ENCODE measurements around the gene SMIM21. TPM values are rescaled to one million over a fixed set of nuclear protein-coding genes. Genes with fewer than 3 reads are reported as not detected.
A peak's percentile ranks its signal among the peaks of the same experiment; 100 is the strongest.

SMIM21 gene
- not detected for polyA plus RNA-seq (ENCODE audit: insufficient read depth in 1 of 5, insufficient read length in 5 of 5, low replicate concordance in 1 of 5)
- long read RNA-seq, donor 1, result 0 reads
- long read RNA-seq, donor 2, result 0 reads
- long read RNA-seq, donor 3, result 0 reads
- long read RNA-seq, donor 4, result 0 reads
- long read RNA-seq, donor 5, result 0 reads
- long read RNA-seq, donor 6, result 0 reads
- long read RNA-seq, donor 7, result 0 reads
- long read RNA-seq, donor 8, result 0 reads

- no peak for DNase-seq
Measured at GRCh38 chr18:75427603-75428002, at the start of gene SMIM21. Gene SMIM21 (minus strand): TSS chr18:75427703. CDS start chr18:75427563, 140 bp downstream.

GRCh38 chr18:75475228-75475627 lies 47.7 kb upstream of the SMIM21 start:
- DNase-seq, result peak in 1 of 2 donors; percentile 26

GRCh38 chr18:75474332-75474731 lies 46.8 kb upstream of the SMIM21 start:
- no peak for DNase-seq

DNA sequence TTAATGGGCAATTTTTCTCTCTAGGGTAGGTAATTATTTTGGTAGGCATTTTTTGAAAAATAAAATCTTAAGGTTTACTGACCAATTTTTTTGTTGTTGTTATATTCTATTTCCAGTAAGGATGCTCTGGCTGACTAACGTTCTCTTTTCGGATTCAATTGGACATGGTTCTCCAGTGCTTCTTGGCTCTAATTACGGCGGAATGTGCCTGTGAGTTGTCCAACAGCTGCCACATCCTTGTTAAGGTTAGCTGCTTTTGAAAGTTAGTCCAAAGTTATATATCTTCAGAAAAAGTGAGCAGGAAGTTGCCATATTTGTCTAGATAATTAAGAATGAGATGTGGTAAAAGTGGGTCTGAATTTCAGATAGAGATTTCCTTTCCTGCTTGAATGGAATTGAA lies 45.8 kb upstream of the SMIM21 start:
- no peak for DNase-seq

- DNase-seq, result no peak
Measured at GRCh38 chr18:75472906-75473305, 45.4 kb upstream of the SMIM21 start.

DNA sequence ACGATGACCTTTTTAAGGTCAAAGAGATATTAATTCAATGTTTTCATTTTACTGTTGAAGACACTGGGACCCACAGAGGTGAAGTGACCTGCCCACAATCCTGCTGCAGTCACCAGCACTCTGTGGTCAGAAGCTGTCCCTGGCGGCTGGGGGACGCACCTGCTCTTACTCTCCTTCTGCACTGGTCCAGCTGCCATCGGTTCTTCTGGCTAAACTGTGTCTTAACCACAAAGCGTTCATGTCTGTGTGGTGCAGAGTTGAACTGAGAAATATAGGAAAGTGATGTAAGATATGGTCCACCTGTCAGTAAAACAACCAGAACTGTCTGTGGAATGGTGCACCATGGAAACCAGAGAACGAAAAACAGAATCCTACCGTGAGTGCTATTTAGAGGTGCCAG lies 44.9 kb upstream of the SMIM21 start:
- no peak for DNase-seq

DNA sequence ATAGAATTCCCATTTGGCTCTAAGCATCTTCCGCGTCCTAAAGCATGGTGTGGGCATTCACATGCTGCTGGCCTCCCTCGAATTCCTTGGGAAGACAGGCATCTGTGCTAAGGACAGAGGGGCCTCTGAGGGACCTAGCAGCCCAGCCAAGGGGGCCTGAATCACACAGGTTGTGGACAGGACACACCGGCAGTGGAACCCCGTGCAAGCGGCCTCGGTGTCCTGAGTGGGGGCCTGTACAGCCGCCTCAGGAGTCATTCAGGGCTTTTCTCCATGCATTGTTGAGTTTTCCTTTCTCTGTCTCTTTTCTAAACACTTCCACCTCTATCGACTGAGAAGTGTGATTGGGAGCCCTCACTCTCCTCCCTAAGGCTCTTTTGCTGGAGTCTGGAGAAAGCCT lies 44.3 kb upstream of the SMIM21 start:
- DNase-seq, result no peak

- no peak for DNase-seq
Measured at GRCh38 chr18:75467851-75468250, 40.3 kb upstream of the SMIM21 start.

DNA sequence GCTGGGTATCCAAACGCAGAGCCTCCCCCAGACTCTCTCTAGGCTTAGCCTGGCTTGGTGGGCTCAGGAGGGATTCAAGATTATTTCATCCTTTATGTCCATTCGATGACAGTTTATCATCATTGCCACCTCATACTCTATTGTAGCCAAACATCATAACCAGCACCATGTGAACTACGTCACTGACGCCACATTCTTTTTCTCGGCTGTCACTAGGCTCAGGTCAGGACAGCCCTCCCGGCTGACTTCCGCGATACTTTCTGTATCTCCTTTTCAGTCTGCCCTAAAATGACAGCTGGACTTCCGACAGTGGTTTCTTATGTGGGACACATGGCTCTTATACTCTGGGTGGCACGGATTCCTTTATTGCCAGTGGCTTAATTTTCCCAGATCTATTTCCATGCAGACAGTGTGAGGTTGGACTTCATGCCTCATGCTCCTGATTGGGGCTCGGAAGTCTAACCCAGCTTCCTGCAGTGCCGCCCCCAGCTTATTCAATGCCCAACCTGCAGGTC lies 39.8 kb upstream of the SMIM21 start:
- peak in 1 of 2 donors; percentile 47 for DNase-seq

GRCh38 chr18:75464356-75464755 lies 36.9 kb upstream of the SMIM21 start:
- no peak for DNase-seq

- no peak for DNase-seq
Measured at GRCh38 chr18:75462178-75462832, 34.8 kb upstream of the SMIM21 start.

GRCh38 chr18:75456199-75456631 lies 28.7 kb upstream of the SMIM21 start:
- DNase-seq, result peak; percentile 36 to 41

DNA sequence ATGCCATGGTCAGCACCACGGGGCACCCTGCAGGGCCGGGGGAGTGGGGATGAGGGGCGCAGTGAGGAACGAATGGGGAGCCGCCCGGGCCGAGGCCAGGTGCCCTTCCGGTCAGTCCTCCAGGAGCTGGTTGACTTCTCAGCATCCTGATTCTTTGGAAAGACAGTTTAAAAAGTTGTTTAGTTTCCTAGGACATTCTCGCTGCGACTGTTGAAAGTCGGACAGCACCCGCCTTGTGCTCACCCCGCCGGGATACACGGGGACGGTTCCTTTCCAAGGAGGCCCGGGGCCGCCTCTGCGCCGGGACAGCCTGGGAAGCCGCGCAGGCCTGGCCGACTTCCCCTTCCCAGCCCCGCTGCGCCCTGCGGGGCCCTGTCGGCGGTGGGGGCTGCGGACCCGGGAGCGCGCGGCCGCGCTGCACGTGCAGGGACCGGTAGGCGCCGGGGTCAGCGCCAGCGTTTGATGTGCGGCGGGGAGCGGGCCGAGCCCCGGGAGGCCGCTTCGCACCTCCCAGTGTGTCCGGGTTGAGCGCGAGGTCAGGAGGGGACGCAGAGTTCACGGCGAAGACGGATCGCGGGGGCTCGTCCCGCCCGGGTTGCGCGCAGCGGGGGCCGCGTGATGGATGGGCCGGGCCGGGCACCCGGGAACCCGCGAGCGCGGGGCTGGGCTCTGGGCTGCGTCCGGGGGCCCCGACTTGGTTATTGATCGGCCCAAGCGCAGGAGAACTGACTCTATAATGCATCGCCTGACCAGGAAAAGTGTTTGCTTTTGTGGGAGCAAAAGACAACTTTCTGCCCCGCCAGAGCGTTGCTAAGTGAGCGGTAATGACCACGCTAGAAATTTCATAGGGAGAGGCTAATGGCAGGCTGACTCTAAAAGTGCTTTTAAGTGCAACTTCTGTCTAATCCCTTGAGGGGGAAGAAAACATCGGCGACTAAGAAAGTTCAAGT lies 28.0 kb upstream of the SMIM21 start:
- peak; percentile 51 to 55 for DNase-seq

DNA sequence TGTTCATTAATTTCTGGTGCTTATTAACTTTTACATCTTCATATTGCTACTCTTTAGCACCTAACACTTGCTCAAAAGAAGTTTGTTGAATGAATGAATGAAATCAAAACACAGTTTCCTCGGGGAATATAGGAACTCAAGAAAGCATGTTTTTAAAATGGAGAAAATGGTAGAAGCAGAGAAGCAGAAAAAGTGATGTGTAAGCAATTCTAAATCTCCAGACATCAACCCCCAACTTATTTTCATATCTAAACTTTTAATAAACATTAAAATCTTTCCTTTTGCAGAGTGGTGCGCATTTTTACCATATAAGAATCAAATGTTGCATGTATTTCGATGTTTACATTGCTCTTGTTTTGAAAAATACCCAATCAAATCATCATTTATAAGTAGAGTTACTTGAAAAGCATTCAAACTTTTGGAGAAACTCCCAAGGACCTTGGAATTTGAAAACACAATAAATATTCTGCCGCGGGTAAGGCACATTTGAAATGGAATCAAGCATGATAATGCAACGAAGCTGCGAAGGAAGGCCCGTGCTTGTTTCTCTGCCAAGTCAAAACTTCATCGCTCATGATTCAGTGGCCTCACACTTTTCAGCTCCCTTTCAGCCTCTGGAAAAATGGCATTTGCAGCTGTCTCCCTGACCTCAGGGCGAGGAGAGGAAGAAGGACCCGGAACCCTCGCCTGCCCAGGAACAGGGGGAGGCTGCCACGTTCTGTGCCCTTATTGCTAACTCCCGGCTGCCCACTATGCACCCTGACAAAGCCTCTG lies 26.7 kb upstream of the SMIM21 start:
- peak; percentile 65 to 73 for DNase-seq

- DNase-seq, result peak; percentile 53 to 55
Measured at GRCh38 chr18:75450906-75451305, 23.4 kb upstream of the SMIM21 start.

DNA sequence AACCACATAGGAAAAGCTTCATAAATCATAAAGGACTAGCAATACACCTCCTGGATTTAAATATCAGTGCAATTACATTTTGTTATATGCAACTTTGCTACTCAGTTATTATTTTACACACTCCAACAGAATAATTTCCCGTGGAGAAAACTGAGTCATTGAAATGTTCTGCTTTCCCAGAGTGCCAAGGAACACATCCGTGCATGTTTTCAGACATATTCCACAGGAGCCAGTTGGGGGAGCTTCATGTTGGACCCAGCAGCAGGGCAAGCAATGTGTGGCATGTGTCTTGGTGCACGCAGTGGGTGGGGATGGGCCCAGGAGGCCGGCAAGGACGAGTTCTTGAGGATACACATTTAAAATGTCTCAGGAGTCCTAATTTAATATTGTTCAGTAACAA lies 14.4 kb upstream of the SMIM21 start:
- DNase-seq, result no peak

- no peak for DNase-seq
Measured at GRCh38 chr18:75439348-75439747, 11.8 kb upstream of the SMIM21 start.

DNA sequence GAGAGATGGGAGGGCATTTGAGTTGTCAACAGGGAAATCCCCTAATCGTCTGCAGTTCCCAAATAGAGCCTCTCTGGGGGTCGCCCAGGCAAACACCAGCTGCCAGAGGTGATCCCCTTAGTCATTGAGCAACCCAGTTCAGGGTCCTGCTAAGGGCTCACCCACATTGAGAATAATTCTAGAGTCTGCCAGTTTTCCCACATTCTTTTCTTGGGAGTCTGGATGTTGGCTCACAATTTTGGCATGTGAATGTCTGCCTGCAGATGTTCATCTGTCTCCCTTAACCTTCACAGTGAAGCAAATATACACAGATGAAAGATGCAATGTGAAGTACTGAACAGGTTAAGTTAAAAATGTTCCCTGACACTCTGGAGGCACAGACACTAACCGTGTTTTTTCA lies 11.4 kb upstream of the SMIM21 start:
- no peak for DNase-seq

DNA sequence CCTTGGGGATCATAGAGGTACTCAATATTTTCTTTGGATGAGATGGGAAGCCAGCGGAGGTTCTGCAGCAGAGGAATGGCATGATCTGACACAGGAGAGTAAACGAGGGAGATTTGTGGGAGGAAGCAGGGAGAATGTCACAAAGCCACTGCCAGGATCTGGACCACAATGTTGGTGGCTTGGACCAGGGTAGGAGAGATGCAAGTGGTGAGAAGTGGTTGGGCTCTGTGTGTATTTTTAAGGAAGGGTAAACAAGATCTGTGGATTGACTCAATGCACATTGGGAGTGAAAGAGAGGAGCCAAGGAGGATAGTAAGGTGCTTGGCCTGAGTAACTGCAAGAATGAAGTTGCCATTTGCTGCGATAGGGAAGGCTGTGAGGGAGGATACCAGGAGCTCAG lies 10.5 kb upstream of the SMIM21 start:
- DNase-seq, result no peak

DNA sequence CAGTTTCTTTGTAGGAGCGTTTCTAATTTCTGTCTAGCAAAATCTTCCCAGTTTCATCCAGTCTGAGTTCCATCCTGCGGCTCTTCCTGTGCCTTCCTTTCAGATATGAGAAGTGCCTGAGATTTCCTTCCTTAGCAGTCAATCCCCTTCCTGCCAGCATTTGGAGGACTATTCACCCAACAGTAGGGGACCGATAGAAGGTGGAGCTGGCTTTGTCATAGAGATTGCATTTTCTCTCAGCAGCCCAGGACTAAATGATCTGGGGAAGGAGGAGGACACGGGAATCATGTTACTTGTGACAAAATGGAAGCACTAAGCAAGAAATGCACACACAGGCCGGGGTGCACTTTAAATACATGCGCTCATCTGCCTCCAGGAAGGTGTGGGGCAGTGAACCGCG lies 5.6 kb upstream of the SMIM21 start:
- no peak for DNase-seq

- no peak for DNase-seq
Measured at GRCh38 chr18:75429975-75430374, 2.5 kb upstream of the SMIM21 start.

- DNase-seq, result no peak
Measured at GRCh38 chr18:75428490-75428889, 987 bp upstream of the SMIM21 start.

All from right lung (tissue), 10 donors.